Endothelial cell (in vitro differentiated cells): ENCODE data around the gene RNF103. TPM values are rescaled to one million over a fixed set of nuclear protein-coding genes. Genes with fewer than 3 reads are reported as not detected.

Source experiments
- DNase-seq: peaks from one replicate; pipeline ENCODE4 v3.0.0; 2021; ENCODE audit warnings: low spot score
- H3K27ac Mint-ChIP-seq: one replicate; pipeline ENCODE4 v1.8.0; 2021; ENCODE audit warnings: mixed read lengths, inconsistent platforms; ENCODE audit not compliant: unreplicated experiment
- H3K27me3 Mint-ChIP-seq: one replicate; pipeline ENCODE4 v1.8.0; 2021; ENCODE audit warnings: mild to moderate bottlenecking, moderate library complexity, mixed read lengths, inconsistent platforms; ENCODE audit not compliant: unreplicated experiment
- H3K36me3 Mint-ChIP-seq: one replicate; pipeline ENCODE4 v1.8.0; 2021; ENCODE audit warnings: mild to moderate bottlenecking, low read depth, mixed read lengths, inconsistent platforms; ENCODE audit not compliant: unreplicated experiment
- H3K4me1 Mint-ChIP-seq: one replicate; pipeline ENCODE4 v1.8.0; 2021; ENCODE audit warnings: mild to moderate bottlenecking, mixed read lengths, inconsistent platforms; ENCODE audit not compliant: unreplicated experiment
- H3K4me3 Mint-ChIP-seq: one replicate; pipeline ENCODE4 v1.8.0; 2021; ENCODE audit warnings: mild to moderate bottlenecking, mixed read lengths, inconsistent platforms; ENCODE audit not compliant: unreplicated experiment
- H3K9me3 Mint-ChIP-seq: one replicate; pipeline ENCODE4 v1.8.0; 2021; ENCODE audit warnings: mixed read lengths, inconsistent platforms; ENCODE audit not compliant: unreplicated experiment
- total RNA-seq: library from RNA; stranded (reverse); fragmentation: NEBNext Ultra II Directional; extraction: Animal tissue kit (Norgen Biotek cat#: 25700); gene quantifications from one replicate; pipeline ENCODE4 v1.2.1, GENCODE V29; 2021; ENCODE audit not compliant: unreplicated experiment
- TF ChIP-seq, protein P1 (sequence below): fragments of 200-600 bp; sonication (generic); IDR thresholded peaks from one replicate; pipeline ENCODE4 v1.5.0; 2021; ENCODE audit warnings: antibody characterized with exemption; ENCODE audit not compliant: unreplicated experiment

The RNF103 gene
- total RNA-seq, 1 donor from 2014 or later = 31.9 TPM

DNA sequence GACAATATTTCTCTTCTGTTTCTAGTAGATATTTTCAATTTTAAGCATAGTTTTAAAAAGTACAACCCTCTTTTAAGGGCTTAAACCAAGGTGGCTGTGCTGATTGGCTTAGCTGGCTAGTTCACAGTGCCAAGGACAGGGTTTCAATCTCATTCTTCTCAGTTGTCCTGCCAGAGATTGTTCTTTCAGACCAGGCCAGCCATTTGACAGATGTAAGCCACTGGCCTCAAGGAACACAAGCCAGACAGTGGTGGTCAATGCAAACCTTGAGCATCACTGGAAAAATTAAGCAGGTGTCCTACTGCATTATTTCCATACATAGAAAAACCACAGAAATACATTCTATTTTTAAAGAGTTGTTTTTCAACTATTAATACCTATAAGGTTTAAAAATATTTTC lies 5.9 kb downstream of the RNF103 start:
- no peaks in the 10 kb centered on the region for H3K9me3 Mint-ChIP-seq
- no peak for DNase-seq
- no peak overlapping the region for H3K4me3 Mint-ChIP-seq
- H3K27ac Mint-ChIP-seq = no peak overlapping the region
- TF ChIP-seq, protein P1, sequence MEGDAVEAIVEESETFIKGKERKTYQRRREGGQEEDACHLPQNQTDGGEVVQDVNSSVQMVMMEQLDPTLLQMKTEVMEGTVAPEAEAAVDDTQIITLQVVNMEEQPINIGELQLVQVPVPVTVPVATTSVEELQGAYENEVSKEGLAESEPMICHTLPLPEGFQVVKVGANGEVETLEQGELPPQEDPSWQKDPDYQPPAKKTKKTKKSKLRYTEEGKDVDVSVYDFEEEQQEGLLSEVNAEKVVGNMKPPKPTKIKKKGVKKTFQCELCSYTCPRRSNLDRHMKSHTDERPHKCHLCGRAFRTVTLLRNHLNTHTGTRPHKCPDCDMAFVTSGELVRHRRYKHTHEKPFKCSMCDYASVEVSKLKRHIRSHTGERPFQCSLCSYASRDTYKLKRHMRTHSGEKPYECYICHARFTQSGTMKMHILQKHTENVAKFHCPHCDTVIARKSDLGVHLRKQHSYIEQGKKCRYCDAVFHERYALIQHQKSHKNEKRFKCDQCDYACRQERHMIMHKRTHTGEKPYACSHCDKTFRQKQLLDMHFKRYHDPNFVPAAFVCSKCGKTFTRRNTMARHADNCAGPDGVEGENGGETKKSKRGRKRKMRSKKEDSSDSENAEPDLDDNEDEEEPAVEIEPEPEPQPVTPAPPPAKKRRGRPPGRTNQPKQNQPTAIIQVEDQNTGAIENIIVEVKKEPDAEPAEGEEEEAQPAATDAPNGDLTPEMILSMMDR = no peak
- peaks cover 5% of the 10 kb centered on the region for H3K4me1 Mint-ChIP-seq
- peaks cover 15% of the 10 kb centered on the region for H3K36me3 Mint-ChIP-seq
- H3K27me3 Mint-ChIP-seq = peaks cover 4% of the 10 kb centered on the region

DNA sequence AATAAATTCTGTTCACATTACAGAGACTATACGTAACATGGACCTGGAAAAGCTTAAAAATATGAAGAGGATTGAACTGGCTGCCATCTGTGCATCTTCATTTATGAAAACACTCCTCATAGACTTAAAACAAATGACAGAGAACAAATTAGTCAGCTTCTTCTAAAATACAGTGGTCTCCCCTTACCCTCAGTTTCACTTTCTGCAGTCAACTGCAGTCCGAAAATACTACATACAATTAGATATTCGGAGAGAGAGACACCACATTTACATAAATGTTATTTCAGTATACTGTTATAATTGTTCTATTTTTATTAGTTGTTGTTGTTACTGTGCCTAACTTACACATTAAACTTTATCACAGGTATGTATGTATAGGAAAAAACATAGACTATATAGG lies 6.5 kb downstream of the RNF103 start:
- Mint-ChIP-seq H3K9me3 (no peaks in the 10 kb centered on the region), H3K36me3 (peaks cover 15% of the 10 kb centered on the region), H3K4me1 (peaks cover 5% of the 10 kb centered on the region), H3K27me3 (no peaks in the 10 kb centered on the region), H3K27ac (no peak overlapping the region), H3K4me3 (no peak overlapping the region)
- DNase-seq = no peak
- TF ChIP-seq, protein P1 = no peak

DNA sequence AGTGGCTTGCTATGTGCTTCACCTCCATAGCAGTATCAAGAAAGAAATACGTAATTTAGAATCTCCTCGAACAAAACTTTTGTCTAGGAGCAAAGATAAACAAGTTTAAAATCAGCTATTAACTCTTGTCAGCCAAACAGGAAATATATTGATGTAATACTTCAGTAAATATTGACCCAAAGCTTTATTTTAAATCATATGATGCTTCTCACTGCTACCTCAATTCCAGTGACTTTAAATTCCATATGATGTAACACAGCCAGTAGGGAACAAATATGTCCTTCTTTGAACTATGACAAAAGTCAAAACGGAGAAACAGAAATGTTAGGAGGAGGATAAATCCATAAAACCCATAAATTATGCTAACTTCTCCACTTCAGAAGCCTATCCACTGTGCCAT lies 7.2 kb downstream of the RNF103 start:
- Mint-ChIP-seq H3K4me1 (peaks cover 1% of the 10 kb centered on the region), H3K27me3 (no peaks in the 10 kb centered on the region), H3K27ac (no peak overlapping the region), H3K36me3 (peaks cover 19% of the 10 kb centered on the region), H3K9me3 (no peaks in the 10 kb centered on the region), H3K4me3 (no peak overlapping the region)
- DNase-seq = no peak
- TF ChIP-seq, protein P1 = no peak

DNA sequence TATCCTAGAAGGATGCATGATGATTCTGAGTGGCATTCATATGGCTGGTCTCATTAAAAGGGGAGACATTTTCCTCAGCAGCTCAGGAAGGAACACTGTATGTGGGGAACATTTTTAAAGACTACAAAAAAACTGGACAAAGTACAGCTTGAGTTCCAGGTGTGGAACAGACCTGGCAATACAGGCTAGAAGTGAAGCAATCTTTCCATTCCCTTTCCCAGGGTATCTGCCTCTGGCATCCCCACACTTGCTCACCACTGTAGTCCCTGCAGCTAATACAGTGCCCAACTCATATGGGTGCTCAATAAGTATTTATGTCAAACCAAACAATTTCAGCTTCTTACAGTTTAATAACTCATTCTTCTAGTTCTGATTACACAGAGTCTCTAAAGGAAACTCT lies 8.1 kb downstream of the RNF103 start:
- no peaks in the 10 kb centered on the region for H3K9me3 Mint-ChIP-seq
- H3K4me3 Mint-ChIP-seq = no peak overlapping the region
- TF ChIP-seq, protein P1 = no peak
- H3K27me3 Mint-ChIP-seq = no peaks in the 10 kb centered on the region
- no peak overlapping the region for H3K27ac Mint-ChIP-seq
- DNase-seq = no peak
- H3K4me1 Mint-ChIP-seq = no peaks in the 10 kb centered on the region
- peaks cover 27% of the 10 kb centered on the region for H3K36me3 Mint-ChIP-seq

DNA sequence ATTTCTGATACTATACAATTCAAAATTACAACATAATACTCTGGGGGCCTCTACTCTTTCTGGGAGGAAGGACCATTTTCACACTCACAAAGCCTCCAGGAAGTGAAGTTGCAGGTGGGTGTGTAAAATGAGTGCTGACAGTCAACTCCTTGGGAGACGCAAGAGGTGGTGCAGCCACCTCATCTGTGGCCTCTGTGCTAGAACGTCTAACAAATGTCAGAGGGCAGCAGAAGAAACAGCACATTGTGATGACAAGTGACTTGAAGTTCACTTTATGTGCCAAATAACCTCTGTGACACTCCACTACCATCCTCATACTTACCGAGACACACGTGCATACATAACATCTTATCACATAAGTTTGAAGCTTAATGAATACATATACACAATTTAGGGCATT lies 10.2 kb downstream of the RNF103 start:
- TF ChIP-seq, protein P1 = no peak
- Mint-ChIP-seq H3K27me3 (no peaks in the 10 kb centered on the region), H3K4me3 (no peak overlapping the region), H3K27ac (no peak overlapping the region), H3K9me3 (no peaks in the 10 kb centered on the region), H3K4me1 (no peaks in the 10 kb centered on the region), H3K36me3 (peaks cover 35% of the 10 kb centered on the region)
- DNase-seq = no peak
